GM18909 (cell line): ENCODE data around the gene CASP2.
"Not testable (repeated sequence)": the region's sequence is repeated elsewhere in the genome, so short reads cannot be mapped to it uniquely, and the experiment has no call there.

Source experiments
- ATAC-seq: cut with Tn5 transposase; IDR thresholded peaks from one replicate; pipeline ENCODE4 v1.9.1; 2021; ENCODE audit warnings: mild to moderate bottlenecking; ENCODE audit not compliant: unreplicated experiment, poor library complexity

CASP2 gene

GRCh38 chr7:143289888-143290287 is 1.7 kb downstream of the CASP2 start:
- not testable (repeated sequence) for ATAC-seq

- ATAC-seq, result no peak
Observed at GRCh38 chr7:143290293-143290692, 2.1 kb downstream of the CASP2 start.

- no peak for ATAC-seq
Observed at GRCh38 chr7:143292876-143293275, 4.7 kb downstream of the CASP2 start.

- ATAC-seq, result no peak
Observed at GRCh38 chr7:143295870-143296269, 7.7 kb downstream of the CASP2 start.

- ATAC-seq, result no peak
Observed at GRCh38 chr7:143296686-143297085, 8.5 kb downstream of the CASP2 start.

GRCh38 chr7:143299346-143299745 is 11.2 kb downstream of the CASP2 start:
- ATAC-seq, result no peak

GRCh38 chr7:143299840-143300239 is 11.7 kb downstream of the CASP2 start:
- ATAC-seq, result no peak

GRCh38 chr7:143300959-143301935 is 13.1 kb downstream of the CASP2 start:
- no peak for ATAC-seq

- ATAC-seq, result no peak
Observed at GRCh38 chr7:143303733-143304132, 15.6 kb downstream of the CASP2 start.

- no peak for ATAC-seq
Observed at GRCh38 chr7:143304938-143305337, 16.8 kb downstream of the CASP2 start.

GRCh38 chr7:143305423-143306070 is 17.4 kb downstream of the CASP2 start:
- no peak for ATAC-seq

GRCh38 chr7:143308632-143309031 is 20.5 kb downstream of the CASP2 start:
- ATAC-seq, result no peak

- ATAC-seq, result no peak
Observed at GRCh38 chr7:143314127-143314526, 26.0 kb downstream of the CASP2 start.

GRCh38 chr7:143315776-143316175 is 27.6 kb downstream of the CASP2 start, which contains the start of gene CLCN1:
TSS of gene CLCN1 (plus strand) at chr7:143316111. CDS start at chr7:143316213, 102 bp downstream.
- no peak for ATAC-seq

- ATAC-seq, result no peak
Observed at GRCh38 chr7:143316492-143316891, 28.3 kb downstream of the CASP2 start.

GRCh38 chr7:143318661-143319060 is 30.5 kb downstream of the CASP2 start:
- ATAC-seq, result no peak

- ATAC-seq, result no peak
Observed at GRCh38 chr7:143320620-143321019, 32.5 kb downstream of the CASP2 start.

- ATAC-seq, result no peak
Observed at GRCh38 chr7:143321242-143321641, 33.1 kb downstream of the CASP2 start.

GRCh38 chr7:143321734-143322133 is 33.6 kb downstream of the CASP2 start:
- ATAC-seq, result no peak

- no peak for ATAC-seq
Observed at GRCh38 chr7:143322760-143323633, 34.8 kb downstream of the CASP2 start.
